CD8-positive, alpha-beta memory T cell (primary cell): ENCODE data around the gene HOXA6. TPM values are rescaled to one million over a fixed set of nuclear protein-coding genes. Genes with fewer than 3 reads are reported as not detected.

Experiments
- CTCF ChIA-PET: fragments of 350-600 bp; sonication (Branson Sonifier 250); formaldehyde crosslinking; loops from one replicate; lab custom pipeline; 2021; ENCODE audit warnings: antibody characterized with exemption; lab: Charles Lee
- POLR2A ChIA-PET: fragments of 350-600 bp; sonication (Branson Sonifier 250); formaldehyde crosslinking; loops from one replicate; lab custom pipeline; 2021; ENCODE audit warnings: antibody characterized with exemption; lab: Charles Lee
- DNase-seq, 5 donors: peaks; one replicate each; pipeline versions ENCODE4 v3.0.0 to v3.0.0-alpha.2; 2020 to 2022; ENCODE audit warnings: mixed read lengths in 1 of 5
- H3K27ac ChIP-seq: one replicate; pipeline ENCODE4 v1.7.0; 2013; ENCODE audit warnings: low read depth, mild to moderate bottlenecking, low read length, moderate library complexity
- H3K27me3 ChIP-seq: 2 replicates; pipeline ENCODE4 v1.7.0; 2013; ENCODE audit warnings: low read length, mild to moderate bottlenecking; ENCODE audit not compliant: insufficient read depth, poor library complexity, severe bottlenecking
- H3K36me3 ChIP-seq: 2 replicates; pipeline ENCODE4 v1.7.0; 2013; ENCODE audit warnings: mild to moderate bottlenecking, low read length, moderate library complexity; ENCODE audit not compliant: insufficient read depth
- H3K4me1 ChIP-seq: 2 replicates; pipeline ENCODE4 v1.7.0; 2013; ENCODE audit warnings: mild to moderate bottlenecking, low read length, moderate library complexity; ENCODE audit not compliant: insufficient read depth
- H3K4me3 ChIP-seq: 2 replicates; pipeline ENCODE4 v1.7.0; 2013; ENCODE audit warnings: mild to moderate bottlenecking, low read length
- H3K9me3 ChIP-seq: 2 replicates; pipeline ENCODE4 v1.7.0; 2013; ENCODE audit warnings: mild to moderate bottlenecking, low read length
- H3K27ac Mint-ChIP-seq, 8 donors: one replicate each; pipeline ENCODE4 v1.8.0; 2020 to 2021; ENCODE audit warnings: mixed read lengths in 8 of 8, mild to moderate bottlenecking in 6 of 8, inconsistent platforms in 3 of 8, moderate library complexity in 3 of 8
- H3K27me3 Mint-ChIP-seq, 2 donors: one replicate each; pipeline ENCODE4 v1.8.0; 2020 to 2021; ENCODE audit warnings: mixed read lengths in 2 of 2, mild to moderate bottlenecking in 1 of 2, moderate library complexity in 1 of 2
- H3K36me3 Mint-ChIP-seq, 3 donors: one replicate each; pipeline ENCODE4 v1.8.0; 2020 to 2021; ENCODE audit warnings: mixed read lengths in 3 of 3, inconsistent platforms in 1 of 3, mild to moderate bottlenecking in 1 of 3
- H3K4me1 Mint-ChIP-seq, 3 donors: one replicate each; pipeline ENCODE4 v1.8.0; 2020 to 2021; ENCODE audit warnings: mixed read lengths in 3 of 3, inconsistent platforms in 1 of 3, mild to moderate bottlenecking in 1 of 3
- H3K4me3 Mint-ChIP-seq, 7 donors: one replicate each; pipeline ENCODE4 v1.8.0; 2020 to 2021; ENCODE audit warnings: mixed read lengths in 7 of 7, mild to moderate bottlenecking in 6 of 7, moderate library complexity in 4 of 7, inconsistent platforms in 2 of 7
- H3K9me3 Mint-ChIP-seq, 5 donors: one replicate each; pipeline ENCODE4 v1.8.0; 2020 to 2022; ENCODE audit warnings: mixed read lengths in 5 of 5, mild to moderate bottlenecking in 3 of 5, moderate library complexity in 2 of 5, inconsistent platforms in 1 of 5
- polyA plus RNA-seq: library from polyadenylated mRNA; unstranded; fragments of 300-500 nt; fragmentation: Illumina TruSeq; gene quantifications from one replicate; pipeline ENCODE4 v1.2.3, GENCODE V29; 2021
- total RNA-seq, 2 experiments: library from RNA; stranded (reverse); gene quantifications; one replicate each; pipeline ENCODE4 v1.2.3, GENCODE V29; 2021

Gene HOXA6
- total and polyA plus RNA-seq, 3 experiments from 2014 or later, result not detected

DNA sequence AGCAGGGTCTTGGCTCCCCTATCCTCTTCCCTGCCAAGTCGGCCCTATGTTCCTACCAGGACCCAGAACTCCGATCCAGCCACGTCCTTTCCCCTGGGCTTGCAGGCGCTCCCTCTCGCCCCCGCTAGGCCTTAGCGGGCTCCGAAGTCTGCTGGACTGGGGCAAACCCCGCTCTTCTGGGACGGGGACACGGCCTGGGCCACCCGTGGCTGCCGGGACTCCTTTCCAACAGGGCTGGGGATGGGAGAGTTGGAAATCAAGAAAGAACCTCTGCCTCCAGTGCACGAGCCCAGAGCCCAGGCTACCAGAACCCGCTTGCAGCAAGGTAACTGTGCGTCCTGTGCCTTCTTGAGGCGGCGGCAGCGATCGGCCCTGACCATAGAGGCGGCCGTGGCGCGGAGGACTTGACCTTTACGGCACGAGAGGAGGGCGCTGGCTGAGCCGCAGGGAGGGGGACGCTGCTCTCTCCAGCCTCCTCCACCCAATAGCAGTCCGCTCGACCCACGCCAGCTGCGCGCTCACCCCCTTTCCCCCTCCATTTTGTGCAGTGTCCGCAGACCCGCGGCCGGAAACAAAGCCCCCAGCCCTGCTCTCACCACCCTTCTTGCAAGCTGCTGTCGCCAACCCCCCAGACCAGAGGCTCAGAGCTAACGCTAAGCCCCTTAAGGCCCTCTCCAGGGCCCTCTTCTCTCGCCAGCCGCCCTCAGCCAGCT, 44.4 kb upstream of the HOXA6 start:
- no peak overlapping the region for H3K27ac ChIP-seq
- ChIA-PET POLR2A (no interaction called here), CTCF (interaction anchor here (0.9 to 1.0 kb wide), 3 partner anchors 12 to 41 kb away, joined by 3 to 5 read pairs (median 3); no protein-coding TSS in a partner anchor)
- H3K4me3 ChIP-seq, result no peak overlapping the region
- no peak for DNase-seq
- H3K27me3 ChIP-seq, result peaks cover 88% of the 10 kb centered on the region
- Mint-ChIP-seq H3K9me3 (no peaks in the 10 kb centered on the region), H3K36me3 (no peaks in the 10 kb centered on the region), H3K4me3 (peak overlapping the region; percentile 47 to 83 (median 55)), H3K4me1 (peaks cover 29 to 49% (median 36%) of the 10 kb centered on the region in 3 donors), H3K27ac (peak overlapping the region in 2 of 8 donors; percentile 39 to 43), H3K27me3 (peaks cover 91 to 96% of the 10 kb centered on the region in 2 donors)
- no peaks in the 10 kb centered on the region for H3K9me3 ChIP-seq
- no peaks in the 10 kb centered on the region for H3K36me3 ChIP-seq
- H3K4me1 ChIP-seq, result peaks cover 37% of the 10 kb centered on the region

DNA sequence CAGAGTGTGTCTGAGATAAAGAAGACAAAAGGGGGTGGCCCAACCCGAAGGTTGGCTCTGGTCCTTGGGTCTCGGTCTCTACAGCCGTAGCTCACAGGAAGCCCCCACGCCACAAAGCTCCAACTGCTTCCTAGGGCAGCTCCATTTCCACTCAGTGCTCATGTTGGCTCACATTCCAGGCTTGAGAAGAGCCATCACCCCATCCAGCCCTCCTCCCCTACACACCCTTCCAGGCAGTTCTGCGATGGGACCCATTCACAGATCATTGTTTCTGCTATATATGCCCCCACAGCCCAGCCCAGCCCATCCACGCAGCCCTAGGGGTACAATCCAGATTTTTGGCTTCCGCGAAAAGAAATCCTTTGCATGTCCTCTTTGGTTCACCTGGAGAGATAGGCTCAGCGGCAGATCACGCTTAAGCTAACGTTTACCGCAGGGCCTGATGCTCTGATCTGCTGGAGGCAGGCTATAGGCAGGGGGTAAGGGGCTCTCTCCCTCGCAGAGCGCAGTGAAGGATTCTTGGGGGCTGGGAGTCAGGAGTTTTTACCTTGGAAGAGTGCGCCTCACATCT, 43.7 kb upstream of the HOXA6 start:
- H3K4me3 ChIP-seq, result no peak overlapping the region
- peaks cover 39% of the 10 kb centered on the region for H3K4me1 ChIP-seq
- Mint-ChIP-seq H3K9me3 (no peaks in the 10 kb centered on the region), H3K27ac (peak overlapping the region in 1 of 8 donors; percentile 39), H3K4me1 (peaks cover 35 to 52% (median 39%) of the 10 kb centered on the region in 3 donors), H3K36me3 (no peaks in the 10 kb centered on the region), H3K4me3 (peak overlapping the region in 4 of 7 donors; percentile 5 to 55 (median 33)), H3K27me3 (peaks cover 91 to 96% of the 10 kb centered on the region in 2 donors)
- H3K9me3 ChIP-seq, result no peaks in the 10 kb centered on the region
- ChIA-PET CTCF (interaction anchor here (1.2 to 1.5 kb wide), 5 partner anchors 8 to 30 kb away, joined by 3 to 5 read pairs (median 4); no protein-coding TSS in a partner anchor), POLR2A (interaction anchor here (0.5 kb wide), 1 partner anchor 96 kb away, joined by 5 read pairs; no protein-coding TSS in a partner anchor)
- DNase-seq, result peak in 1 of 5 donors; percentile 28
- no peak overlapping the region for H3K27ac ChIP-seq
- H3K27me3 ChIP-seq, result peaks cover 88% of the 10 kb centered on the region
- no peaks in the 10 kb centered on the region for H3K36me3 ChIP-seq

- POLR2A ChIA-PET, result interaction anchor here (0.5 kb wide), 1 partner anchor 95 kb away, joined by 5 read pairs; no protein-coding TSS in a partner anchor
- Histone ChIP-seq H3K4me1 (peaks cover 49% of the 10 kb centered on the region), H3K4me3 (no peak overlapping the region), H3K36me3 (no peaks in the 10 kb centered on the region), H3K9me3 (no peaks in the 10 kb centered on the region), H3K27me3 (peaks cover 92% of the 10 kb centered on the region), H3K27ac (no peak overlapping the region)
- Mint-ChIP-seq H3K9me3 (peaks cover 0 to 3% (median 0%) of the 10 kb centered on the region in 5 donors), H3K27me3 (peaks cover 94 to 96% of the 10 kb centered on the region in 2 donors), H3K4me3 (peak overlapping the region in 5 of 7 donors; percentile 4 to 63 (median 38)), H3K4me1 (peaks cover 45 to 63% (median 49%) of the 10 kb centered on the region in 3 donors), H3K36me3 (no peaks in the 10 kb centered on the region), H3K27ac (peak overlapping the region in 1 of 8 donors; percentile 39)
- CTCF ChIA-PET, result interaction anchor here (0.8 to 1.6 kb wide), 8 partner anchors 9 to 29 kb away, joined by 3 to 9 read pairs (median 4); no protein-coding TSS in a partner anchor
- DNase-seq, result peak in 1 of 5 donors; percentile 21
These were observed 42.6 kb upstream of the HOXA6 start for GRCh38 chr7:27189997-27190748.

DNA sequence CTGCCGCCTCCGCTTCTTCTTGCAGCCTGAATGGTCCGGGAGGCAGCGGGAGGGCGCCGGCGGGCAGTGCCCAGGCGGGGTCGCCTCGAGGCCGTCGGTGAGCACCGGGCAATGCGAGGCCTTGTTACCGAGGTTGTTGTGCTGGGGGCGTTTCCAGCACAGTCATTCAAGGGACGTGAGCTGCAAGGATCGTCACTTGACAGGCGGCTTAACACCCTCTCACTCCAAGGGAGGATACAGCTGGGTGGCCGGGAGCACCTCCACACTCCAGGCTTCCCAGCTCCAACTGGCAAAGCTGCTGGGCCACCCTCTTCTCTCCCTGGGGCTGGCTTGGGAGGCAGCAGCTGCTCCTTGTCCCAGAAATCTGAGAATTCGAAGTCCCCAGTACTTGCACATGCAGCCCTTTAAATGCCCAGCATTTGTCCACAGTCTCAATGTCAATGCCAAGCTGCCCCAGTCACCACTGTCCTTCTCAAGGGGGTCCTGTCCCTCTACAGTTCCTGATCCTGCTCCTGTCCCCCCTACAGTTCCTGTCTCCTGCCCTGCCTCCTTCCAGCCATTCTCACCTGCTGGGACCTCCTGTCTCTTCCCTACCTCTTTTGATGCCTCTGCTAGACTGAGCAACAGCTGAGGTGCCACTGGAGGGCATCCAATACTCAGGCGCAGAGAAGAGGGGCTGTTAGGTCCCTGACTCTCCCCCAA, 41.9 kb upstream of the HOXA6 start:
- no peaks in the 10 kb centered on the region for H3K36me3 Mint-ChIP-seq
- Histone ChIP-seq H3K4me3 (no peak overlapping the region), H3K36me3 (no peaks in the 10 kb centered on the region), H3K4me1 (peaks cover 56% of the 10 kb centered on the region), H3K27ac (no peak overlapping the region), H3K9me3 (no peaks in the 10 kb centered on the region), H3K27me3 (peaks cover 92% of the 10 kb centered on the region)
- POLR2A ChIA-PET, result no interaction called here
- H3K27ac Mint-ChIP-seq, result peak overlapping the region in 2 of 8 donors; percentile 10 to 39
- CTCF ChIA-PET, result interaction anchor here (1.3 to 1.6 kb wide), 4 partner anchors 10 to 28 kb away, joined by 3 to 9 read pairs (median 6); no protein-coding TSS in a partner anchor
- peak in 1 of 5 donors; percentile 45 for DNase-seq
- peaks cover 0 to 7% (median 0%) of the 10 kb centered on the region in 5 donors for H3K9me3 Mint-ChIP-seq
- H3K4me1 Mint-ChIP-seq, result peaks cover 52 to 69% (median 56%) of the 10 kb centered on the region in 3 donors
- peak overlapping the region in 6 of 7 donors; percentile 36 to 81 (median 52) for H3K4me3 Mint-ChIP-seq
- peaks cover 92 to 96% of the 10 kb centered on the region in 2 donors for H3K27me3 Mint-ChIP-seq

DNA sequence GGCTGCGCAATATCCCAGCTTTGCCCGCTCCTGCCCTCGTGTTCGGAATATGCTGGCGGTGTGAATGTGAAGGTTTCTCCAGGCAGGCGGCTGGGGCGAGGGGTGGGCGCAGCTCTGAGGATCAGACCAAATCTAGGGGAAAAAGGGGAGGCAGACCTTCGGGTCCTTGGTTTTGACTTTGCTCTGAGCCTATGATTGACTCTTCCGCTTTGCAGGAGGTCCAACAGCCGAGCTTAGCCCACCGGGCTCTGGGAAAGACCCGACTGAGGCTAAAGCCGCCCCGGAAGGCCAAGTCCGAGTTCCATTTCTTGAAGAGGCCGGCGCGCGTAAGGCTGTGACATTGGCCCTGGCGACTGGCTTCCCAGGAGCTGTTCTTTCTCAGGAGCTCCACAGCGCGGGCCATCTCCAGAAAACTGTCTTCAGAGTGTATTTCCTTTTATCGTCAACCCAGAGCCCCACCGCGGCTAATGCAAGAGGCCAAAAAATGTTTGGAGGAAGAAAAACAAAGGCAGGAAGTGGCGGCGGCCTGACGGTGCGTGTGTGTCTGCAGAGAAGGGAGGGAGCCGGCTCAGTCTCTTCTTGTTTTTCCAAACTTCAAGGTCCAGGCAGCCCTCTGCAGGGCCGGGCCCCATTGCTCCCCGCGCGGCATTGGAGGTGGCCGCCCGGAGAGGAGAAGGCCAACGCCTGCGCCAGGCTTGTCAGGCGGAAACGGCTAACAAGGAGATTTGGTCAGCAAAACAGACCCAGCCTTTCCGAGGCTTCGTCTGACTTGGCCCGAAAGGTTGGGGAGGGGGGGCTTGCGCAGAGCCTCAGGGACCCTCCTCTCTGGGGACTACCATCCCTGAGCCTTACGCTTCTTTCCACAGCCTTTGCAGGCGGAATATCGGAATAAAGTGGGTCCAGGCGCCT, 41.1 kb upstream of the HOXA6 start:
- H3K9me3 ChIP-seq, result no peaks in the 10 kb centered on the region
- ChIA-PET POLR2A (no interaction called here), CTCF (interaction anchor here (0.9 to 1.6 kb wide), 4 partner anchors 9 to 32 kb away, joined by 3 to 9 read pairs (median 4); partner anchors contain the start of gene HOXA7)
- peak overlapping the region; percentile 52 for H3K4me3 ChIP-seq
- Mint-ChIP-seq H3K4me3 (peak overlapping the region; percentile 61 to 89 (median 74)), H3K36me3 (no peaks in the 10 kb centered on the region), H3K4me1 (peaks cover 57 to 72% (median 62%) of the 10 kb centered on the region in 3 donors), H3K27me3 (peaks cover 92 to 94% of the 10 kb centered on the region in 2 donors), H3K9me3 (peaks cover 0 to 7% (median 0%) of the 10 kb centered on the region in 5 donors), H3K27ac (peak overlapping the region in 3 of 8 donors; percentile 9 to 60 (median 50))
- peak in 2 of 5 donors; percentile 56 to 60 for DNase-seq
- no peaks in the 10 kb centered on the region for H3K36me3 ChIP-seq
- peaks cover 91% of the 10 kb centered on the region for H3K27me3 ChIP-seq
- no peak overlapping the region for H3K27ac ChIP-seq
- H3K4me1 ChIP-seq, result peaks cover 62% of the 10 kb centered on the region

GRCh38 chr7:27187475-27188385, 40.2 kb upstream of the HOXA6 start:
- no peaks in the 10 kb centered on the region for H3K36me3 Mint-ChIP-seq
- CTCF ChIA-PET, result interaction anchor here (0.9 to 2.4 kb wide), 9 partner anchors 8 to 33 kb away, joined by 3 to 15 read pairs (median 4); partner anchors contain the start of genes HOXA13 and HOXA7
- no peaks in the 10 kb centered on the region for H3K36me3 ChIP-seq
- peak overlapping the region; percentile 52 for H3K4me3 ChIP-seq
- peaks cover 91 to 94% of the 10 kb centered on the region in 2 donors for H3K27me3 Mint-ChIP-seq
- POLR2A ChIA-PET, result interaction anchor here (1.5 kb wide), 1 partner anchor 8 kb away, joined by 3 read pairs; no protein-coding TSS in a partner anchor
- H3K4me1 Mint-ChIP-seq, result peaks cover 55 to 70% (median 60%) of the 10 kb centered on the region in 3 donors
- H3K27me3 ChIP-seq, result peaks cover 94% of the 10 kb centered on the region
- peak in 1 of 5 donors; percentile 33 for DNase-seq
- H3K4me1 ChIP-seq, result peaks cover 59% of the 10 kb centered on the region
- H3K27ac ChIP-seq, result no peak overlapping the region
- H3K4me3 Mint-ChIP-seq, result peak overlapping the region; percentile 61 to 89 (median 74)
- peak overlapping the region in 2 of 8 donors; percentile 50 to 60 for H3K27ac Mint-ChIP-seq
- peaks cover 0 to 7% (median 0%) of the 10 kb centered on the region in 5 donors for H3K9me3 Mint-ChIP-seq
- no peaks in the 10 kb centered on the region for H3K9me3 ChIP-seq
